SU-DHL-6 (cell line): ENCODE results near the gene SLC25A23.
"Not testable (repeated sequence)": the region's sequence is repeated elsewhere in the genome, so short reads cannot be mapped to it uniquely, and the experiment has no call there.

Experiments
- H2AFZ ChIP-seq: fragments of 200-600 bp; sonication (generic); 2 replicates; pipeline ENCODE4 v1.6.1; 2014; ENCODE audit warnings: low read depth, mild to moderate bottlenecking, moderate library complexity, mixed read lengths, antibody characterized with exemption, low read length; ENCODE audit not compliant: severe bottlenecking
- H3F3A ChIP-seq: fragments of 200-600 bp; shearing (Covaris generic); 2 replicates; pipeline ENCODE4 v1.6.0; 2016; ENCODE audit warnings: antibody characterized with exemption, mild to moderate bottlenecking; ENCODE audit not compliant: insufficient read depth
- H3K27ac ChIP-seq: fragments of 200-600 bp; sonication (generic); 2 replicates; pipeline ENCODE4 v1.5.1; 2016; ENCODE audit warnings: low read depth, mild to moderate bottlenecking, low read length, moderate library complexity, mixed read lengths
- H3K27me3 ChIP-seq: fragments of 200-600 bp; sonication (generic), shearing (Covaris generic); 2 replicates; pipeline ENCODE4 v1.6.0; 2014; ENCODE audit warnings: mild to moderate bottlenecking, low read length
- H3K36me3 ChIP-seq: fragments of 200-600 bp; sonication (generic); 2 replicates; pipeline ENCODE4 v1.6.1; 2014; ENCODE audit warnings: mild to moderate bottlenecking, low read length, mixed read lengths
- H3K4me2 ChIP-seq: fragments of 300-600, 200-600 bp; shearing (Covaris generic), sonication (generic); 2 replicates; pipeline ENCODE4 v1.6.0; 2014; ENCODE audit warnings: low read length, low read depth, mild to moderate bottlenecking; ENCODE audit not compliant: poor library complexity, severe bottlenecking
- H3K4me3 ChIP-seq: fragments of 200-600 bp; sonication (generic); 2 replicates; pipeline ENCODE4 v1.5.1; 2014; ENCODE audit warnings: antibody characterized with exemption, low read length, mild to moderate bottlenecking, mixed read lengths; ENCODE audit not compliant: insufficient read depth, poor library complexity, severe bottlenecking
- H3K79me2 ChIP-seq: fragments of 200-600 bp; sonication (generic); 2 replicates; pipeline ENCODE4 v1.6.1; 2014; ENCODE audit warnings: mild to moderate bottlenecking, low read length, moderate library complexity; ENCODE audit not compliant: insufficient read depth
- H3K9ac ChIP-seq: fragments of 200-600 bp; sonication (generic); 2 replicates; pipeline ENCODE4 v1.7.0; 2014; ENCODE audit warnings: mild to moderate bottlenecking, low read length
- H3K9me2 ChIP-seq: fragments of 200-600 bp; sonication (generic); replicated peaks from 2 replicates; pipeline ENCODE4 v1.6.1; 2014; ENCODE audit warnings: low read length; ENCODE audit not compliant: insufficient read depth
- H3K9me3 ChIP-seq: fragments of 200-600 bp; sonication (generic); 2 replicates; pipeline ENCODE4 v1.6.1; 2014; ENCODE audit warnings: low read length, mixed read lengths; ENCODE audit not compliant: insufficient read depth
- H4K20me1 ChIP-seq: fragments of 200-600 bp; sonication (generic); 2 replicates; pipeline ENCODE4 v1.6.1; 2014; ENCODE audit warnings: low read depth, mild to moderate bottlenecking, antibody characterized with exemption, low read length, moderate library complexity, mixed read lengths
- CTCF ChIP-seq: fragments of 200-600 bp; sonication (generic); IDR thresholded peaks from one replicate; pipeline ENCODE4 v1.5.1; 2017; ENCODE audit warnings: antibody characterized with exemption, mild to moderate bottlenecking, low read length, moderate library complexity; ENCODE audit not compliant: insufficient read depth, poor library complexity, severe bottlenecking
- EZH2phosphoT487 ChIP-seq: fragments of 200-600 bp; sonication (generic), shearing (Covaris generic); conservative IDR thresholded peaks from 2 replicates; pipeline ENCODE4 v1.6.1; 2018; ENCODE audit warnings: mild to moderate bottlenecking, antibody characterized with exemption, low read length, moderate library complexity, mixed read lengths

SLC25A23 gene

GRCh38 chr19:6459262-6460098 is at the start of gene SLC25A23:
Gene SLC25A23, minus strand, starts transcription at chr19:6459792. Its CDS starts 164 bp downstream, at chr19:6459628.
- Histone ChIP-seq H4K20me1 (no peaks in the 10 kb centered on the region), H3K79me2 (no peaks in the 10 kb centered on the region), H2AFZ (peak within 1 kb of the TSS; percentile 85), H3K9ac (peak within 1 kb of the TSS; percentile 68), H3K4me3 (peak within 1 kb of the TSS; percentile 54), H3K36me3 (peaks cover under 1% of the 10 kb centered on the region; the same call in 1 of the 2 replicates), H3K9me3 (no peaks in the 10 kb centered on the region), H3K27me3 (no peaks in the 10 kb centered on the region), H3K4me2 (peak within 1 kb of the TSS; percentile 74), H3K9me2 (no peaks in the 10 kb centered on the region), H3F3A (no peaks in the 10 kb centered on the region), H3K27ac (peak within 1 kb of the TSS; percentile 60)
- no peak for TF ChIP-seq CTCF
- TF ChIP-seq EZH2phosphoT487 = no peak

GRCh38 chr19:6508028-6508771 is 48.6 kb upstream of the SLC25A23 start:
- not testable (repeated sequence) for H3K79me2 ChIP-seq, H3K9ac ChIP-seq, H3K4me2 ChIP-seq, H3F3A ChIP-seq, H3K36me3 ChIP-seq, H3K27me3 ChIP-seq, H4K20me1 ChIP-seq, H2AFZ ChIP-seq, H3K9me2 ChIP-seq, H3K4me3 ChIP-seq, H3K9me3 ChIP-seq, H3K27ac ChIP-seq

GRCh38 chr19:6503407-6504201 is 44.0 kb upstream of the SLC25A23 start:
- no peak overlapping the region for H3K9ac ChIP-seq
- no peaks in the 10 kb centered on the region for H3K79me2 ChIP-seq
- no peak overlapping the region for H3K4me3 ChIP-seq
- H3K9me2 ChIP-seq = no peaks in the 10 kb centered on the region
- H3F3A ChIP-seq = no peaks in the 10 kb centered on the region
- no peak overlapping the region for H2AFZ ChIP-seq
- no peaks in the 10 kb centered on the region for H3K27me3 ChIP-seq
- no peak overlapping the region for H3K4me2 ChIP-seq
- no peaks in the 10 kb centered on the region for H3K36me3 ChIP-seq
- no peaks in the 10 kb centered on the region for H4K20me1 ChIP-seq
- TF ChIP-seq EZH2phosphoT487 = no peak
- no peak for TF ChIP-seq CTCF
- no peaks in the 10 kb centered on the region for H3K9me3 ChIP-seq
- H3K27ac ChIP-seq = no peak overlapping the region
